ENCODE data around the gene USP17L12.
"Not testable (repeated sequence)": the region's sequence is repeated elsewhere in the genome, so short reads cannot be mapped to it uniquely, and the experiment has no call there.

USP17L12 gene, protein sequence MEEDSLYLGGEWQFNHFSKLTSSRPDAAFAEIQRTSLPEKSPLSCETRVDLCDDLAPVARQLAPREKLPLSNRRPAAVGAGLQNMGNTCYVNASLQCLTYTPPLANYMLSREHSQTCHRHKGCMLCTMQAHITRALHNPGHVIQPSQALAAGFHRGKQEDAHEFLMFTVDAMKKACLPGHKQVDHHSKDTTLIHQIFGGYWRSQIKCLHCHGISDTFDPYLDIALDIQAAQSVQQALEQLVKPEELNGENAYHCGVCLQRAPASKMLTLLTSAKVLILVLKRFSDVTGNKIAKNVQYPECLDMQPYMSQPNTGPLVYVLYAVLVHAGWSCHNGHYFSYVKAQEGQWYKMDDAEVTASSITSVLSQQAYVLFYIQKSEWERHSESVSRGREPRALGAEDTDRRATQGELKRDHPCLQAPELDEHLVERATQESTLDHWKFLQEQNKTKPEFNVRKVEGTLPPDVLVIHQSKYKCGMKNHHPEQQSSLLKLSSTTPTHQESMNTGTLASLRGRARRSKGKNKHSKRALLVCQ

DNA sequence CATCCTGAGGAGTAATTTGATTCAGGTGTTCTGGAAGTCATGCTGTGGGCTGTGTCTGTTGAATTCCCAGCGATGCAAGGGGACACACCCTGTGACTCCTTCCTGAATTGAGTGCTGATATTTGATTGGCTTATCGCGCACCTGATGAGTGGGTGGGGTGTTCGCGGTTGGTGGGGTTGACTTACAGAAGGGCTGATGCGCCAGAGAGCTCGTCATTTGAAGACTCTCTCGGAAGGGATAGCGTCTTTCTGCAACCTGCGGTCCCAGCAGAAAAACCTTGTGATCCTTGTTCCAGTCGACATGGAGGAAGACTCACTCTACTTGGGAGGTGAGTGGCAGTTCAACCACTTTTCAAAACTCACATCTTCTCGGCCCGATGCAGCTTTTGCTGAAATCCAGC is at the start of gene USP17L12:
USP17L12 (plus strand) TSS at position 301 of the 400 bp plus-strand sequence; CDS start at position 301, 0 bp downstream.
- in situ Hi-C loops (cut with HindIII; ENCODE audit: low sequenced_read_pairs), result not testable (repeated sequence)

DNA sequence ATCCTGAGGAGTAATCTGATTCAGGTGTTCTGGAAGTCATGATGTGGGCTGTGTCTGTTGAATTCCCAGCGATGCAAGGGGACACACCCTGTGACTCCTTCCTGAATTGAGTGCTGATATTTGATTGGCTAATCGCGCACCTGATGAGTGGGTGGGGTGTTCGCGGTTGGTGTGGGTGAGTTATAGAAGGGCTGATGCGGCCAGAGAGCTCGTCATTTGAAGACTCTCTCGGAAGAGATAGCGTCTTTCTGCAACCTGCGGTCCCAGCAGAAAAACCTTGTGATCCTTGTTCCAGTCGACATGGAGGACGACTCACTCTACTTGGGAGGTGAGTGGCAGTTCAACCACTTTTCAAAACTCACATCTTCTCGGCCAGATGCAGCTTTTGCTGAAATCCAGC is 9.6 kb upstream of the USP17L12 start, which contains the start of gene USP17L10:
USP17L10 (plus strand) TSS at position 301 of the 400 bp plus-strand sequence; CDS start at position 301, 0 bp downstream.
- in situ Hi-C loops (cut with HindIII; ENCODE audit: low sequenced_read_pairs), result not testable (repeated sequence)

DNA sequence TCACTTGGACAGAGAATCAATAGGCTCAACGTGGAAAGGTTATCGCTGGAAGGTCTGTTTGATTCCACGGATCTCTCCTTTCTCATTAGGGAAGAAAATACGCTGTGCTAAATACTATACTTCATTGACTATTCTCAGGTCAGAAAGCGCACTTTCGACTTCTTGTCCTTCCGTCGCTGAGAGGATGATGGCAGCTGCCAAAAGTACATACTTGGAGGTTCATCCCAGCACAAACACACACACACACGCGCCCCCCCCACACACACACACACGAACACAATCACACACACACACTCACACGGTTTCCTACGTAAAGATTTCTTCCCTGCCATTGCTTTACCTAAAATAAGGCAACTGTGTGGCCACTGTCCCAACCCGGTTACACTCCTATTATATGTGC is 5.3 kb upstream of the USP17L12 start:
- in situ Hi-C loops (cut with HindIII; ENCODE audit: low sequenced_read_pairs), result not testable (repeated sequence)

DNA sequence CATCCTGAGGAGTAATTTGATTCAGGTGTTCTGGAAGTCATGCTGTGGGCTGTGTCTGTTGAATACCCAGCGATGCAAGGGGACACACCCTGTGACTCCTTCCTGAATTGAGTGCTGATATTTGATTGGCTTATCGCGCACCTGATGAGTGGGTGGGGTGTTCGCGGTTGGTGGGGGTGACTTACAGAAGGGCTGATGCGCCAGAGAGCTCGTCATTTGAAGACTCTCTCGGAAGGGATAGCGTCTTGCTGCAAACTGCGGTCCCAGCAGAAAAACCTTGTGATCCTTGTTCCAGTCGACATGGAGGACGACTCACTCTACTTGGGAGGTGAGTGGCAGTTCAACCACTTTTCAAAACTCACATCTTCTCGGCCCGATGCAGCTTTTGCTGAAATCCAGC is 4.8 kb upstream of the USP17L12 start, which contains the start of gene USP17L11:
USP17L11 (plus strand) TSS at position 301 of the 400 bp plus-strand sequence; CDS start at position 301, 0 bp downstream.
- in situ Hi-C loops (cut with HindIII; ENCODE audit: low sequenced_read_pairs), result not testable (repeated sequence)

DNA sequence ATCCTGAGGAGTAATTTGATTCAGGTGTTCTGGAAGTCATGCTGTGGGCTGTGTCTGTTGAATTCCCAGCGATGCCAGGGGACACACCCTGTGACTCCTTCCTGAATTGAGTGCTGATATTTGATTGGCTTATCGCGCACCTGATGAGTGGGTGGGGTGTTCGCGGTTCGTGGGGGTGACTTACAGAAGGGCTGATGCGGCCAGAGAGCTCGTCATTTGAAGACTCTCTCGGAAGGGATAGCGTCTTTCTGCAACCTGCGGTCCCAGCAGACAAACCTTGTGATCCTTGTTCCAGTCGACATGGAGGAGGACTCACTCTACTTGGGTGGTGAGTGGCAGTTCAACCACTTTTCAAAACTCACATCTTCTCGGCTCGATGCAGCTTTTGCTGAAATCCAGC is 4.6 kb downstream of the USP17L12 start, which contains the start of gene USP17L13:
USP17L13 (plus strand) TSS at position 301 of the 400 bp plus-strand sequence; CDS start at position 301, 0 bp downstream.
- in situ Hi-C loops (cut with HindIII; ENCODE audit: low sequenced_read_pairs), result not testable (repeated sequence)

DNA sequence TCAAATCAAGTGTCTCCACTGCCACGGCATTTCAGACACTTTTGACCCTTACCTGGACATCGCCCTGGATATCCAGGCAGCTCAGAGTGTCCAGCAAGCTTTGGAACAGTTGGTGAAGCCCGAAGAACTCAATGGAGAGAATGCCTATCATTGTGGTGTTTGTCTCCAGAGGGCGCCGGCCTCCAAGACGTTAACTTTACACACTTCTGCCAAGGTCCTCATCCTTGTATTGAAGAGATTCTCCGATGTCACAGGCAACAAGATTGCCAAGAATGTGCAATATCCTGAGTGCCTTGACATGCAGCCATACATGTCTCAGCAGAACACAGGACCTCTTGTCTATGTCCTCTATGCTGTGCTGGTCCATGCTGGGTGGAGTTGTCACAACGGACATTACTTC is 10.3 kb downstream of the USP17L12 start:
- in situ Hi-C loops (cut with HindIII; ENCODE audit: low sequenced_read_pairs), result not testable (repeated sequence)

DNA sequence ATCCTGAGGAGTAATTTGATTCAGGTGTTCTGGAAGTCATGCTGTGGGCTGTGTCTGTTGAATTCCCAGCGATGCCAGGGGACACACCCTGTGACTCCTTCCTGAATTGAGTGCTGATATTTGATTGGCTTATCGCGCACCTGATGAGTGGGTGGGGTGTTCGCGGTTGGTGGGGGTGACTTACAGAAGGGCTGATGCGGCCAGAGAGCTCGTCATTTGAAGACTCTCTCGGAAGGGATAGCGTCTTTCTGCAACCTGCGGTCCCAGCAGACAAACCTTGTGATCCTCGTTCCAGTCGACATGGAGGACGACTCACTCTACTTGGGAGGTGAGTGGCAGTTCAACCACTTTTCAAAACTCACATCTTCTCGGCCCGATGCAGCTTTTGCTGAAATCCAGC is 14.1 kb downstream of the USP17L12 start, which contains the start of gene USP17L15:
USP17L15 (plus strand) TSS at position 301 of the 400 bp plus-strand sequence; CDS start at position 301, 0 bp downstream.
- in situ Hi-C loops (cut with HindIII; ENCODE audit: low sequenced_read_pairs), result not testable (repeated sequence)

DNA sequence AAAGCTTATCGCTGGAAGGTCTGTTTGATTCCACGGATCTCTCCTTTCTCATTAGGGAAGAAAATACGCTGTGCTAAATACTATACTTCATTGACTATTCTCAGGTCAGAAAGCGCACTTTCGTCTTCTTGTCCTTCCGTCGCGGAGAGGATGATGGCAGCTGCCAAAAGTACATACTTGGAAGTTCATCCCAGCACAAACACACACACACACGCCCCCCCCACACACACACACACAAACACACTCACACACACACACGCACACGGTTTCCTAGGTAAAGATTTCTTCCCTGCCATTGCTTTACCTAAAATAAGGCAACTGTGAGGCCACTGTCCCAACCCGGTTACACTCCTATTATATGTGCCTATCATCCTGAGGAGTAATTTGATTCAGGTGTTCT is 18.5 kb downstream of the USP17L12 start:
- in situ Hi-C loops (cut with HindIII; ENCODE audit: low sequenced_read_pairs), result not testable (repeated sequence)

DNA sequence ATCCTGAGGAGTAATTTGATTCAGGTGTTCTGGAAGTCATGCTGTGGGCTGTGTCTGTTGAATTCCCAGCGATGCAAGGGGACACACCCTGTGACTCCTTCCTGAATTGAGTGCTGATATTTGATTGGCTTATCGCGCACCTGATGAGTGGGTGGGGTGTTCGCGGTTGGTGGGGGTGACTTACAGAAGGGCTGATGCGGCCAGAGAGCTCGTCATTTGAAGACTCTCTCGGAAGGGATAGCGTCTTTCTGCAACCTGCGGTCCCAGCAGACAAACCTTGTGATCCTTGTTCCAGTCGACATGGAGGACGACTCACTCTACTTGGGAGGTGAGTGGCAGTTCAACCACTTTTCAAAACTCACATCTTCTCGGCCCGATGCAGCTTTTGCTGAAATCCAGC is 23.6 kb downstream of the USP17L12 start, which contains the start of gene USP17L17:
USP17L17 (plus strand) TSS at position 301 of the 400 bp plus-strand sequence; CDS start at position 301, 0 bp downstream.
- in situ Hi-C loops (cut with HindIII; ENCODE audit: low sequenced_read_pairs), result not testable (repeated sequence)

DNA sequence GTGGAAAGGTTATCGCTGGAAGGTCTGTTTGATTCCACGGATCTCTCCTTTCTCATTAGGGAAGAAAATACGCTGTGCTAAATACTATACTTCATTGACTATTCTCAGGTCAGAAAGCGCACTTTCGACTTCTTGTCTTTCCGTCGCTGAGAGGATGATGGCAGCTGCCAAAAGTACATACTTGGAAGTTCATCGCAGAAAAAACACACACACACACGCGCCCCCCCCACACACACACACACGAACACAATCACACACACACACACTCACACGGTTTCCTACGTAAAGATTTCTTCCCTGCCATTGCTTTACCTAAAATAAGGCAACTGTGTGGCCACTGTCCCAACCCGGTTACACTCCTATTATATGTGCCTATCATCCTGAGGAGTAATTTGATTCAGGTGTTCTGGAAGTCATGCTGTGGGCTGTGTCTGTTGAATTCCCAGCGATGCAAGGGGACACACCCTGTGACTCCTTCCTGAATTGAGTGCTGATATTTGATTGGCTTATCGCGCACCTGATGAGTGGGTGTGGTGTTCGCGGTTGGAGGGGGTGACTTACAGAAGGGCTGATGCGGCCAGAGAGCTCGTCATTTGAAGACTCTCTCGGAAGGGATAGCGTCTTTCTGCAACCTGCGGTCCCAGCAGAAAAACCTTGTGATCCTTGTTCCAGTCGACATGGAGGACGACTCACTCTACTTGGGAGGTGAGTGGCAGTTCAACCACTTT is 28.2 kb downstream of the USP17L12 start, which contains the start of gene USP17L18:
USP17L18 (plus strand) TSS at position 678 of the 728 bp plus-strand sequence; CDS start at position 678, 0 bp downstream.
- in situ Hi-C loops (cut with HindIII; ENCODE audit: low sequenced_read_pairs), result not testable (repeated sequence)

DNA sequence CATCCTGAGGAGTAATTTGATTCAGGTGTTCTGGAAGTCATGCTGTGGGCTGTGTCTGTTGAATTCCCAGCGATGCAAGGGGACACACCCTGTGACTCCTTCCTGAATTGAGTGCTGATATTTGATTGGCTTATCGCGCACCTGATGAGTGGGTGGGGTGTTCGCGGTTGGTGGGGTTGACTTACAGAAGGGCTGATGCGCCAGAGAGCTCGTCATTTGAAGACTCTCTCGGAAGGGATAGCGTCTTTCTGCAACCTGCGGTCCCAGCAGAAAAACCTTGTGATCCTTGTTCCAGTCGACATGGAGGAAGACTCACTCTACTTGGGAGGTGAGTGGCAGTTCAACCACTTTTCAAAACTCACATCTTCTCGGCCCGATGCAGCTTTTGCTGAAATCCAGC is 33.1 kb downstream of the USP17L12 start, which contains the start of gene USP17L19:
USP17L19 (plus strand) TSS at position 301 of the 400 bp plus-strand sequence; CDS start at position 301, 0 bp downstream.
- in situ Hi-C loops (cut with HindIII; ENCODE audit: low sequenced_read_pairs), result not testable (repeated sequence)

DNA sequence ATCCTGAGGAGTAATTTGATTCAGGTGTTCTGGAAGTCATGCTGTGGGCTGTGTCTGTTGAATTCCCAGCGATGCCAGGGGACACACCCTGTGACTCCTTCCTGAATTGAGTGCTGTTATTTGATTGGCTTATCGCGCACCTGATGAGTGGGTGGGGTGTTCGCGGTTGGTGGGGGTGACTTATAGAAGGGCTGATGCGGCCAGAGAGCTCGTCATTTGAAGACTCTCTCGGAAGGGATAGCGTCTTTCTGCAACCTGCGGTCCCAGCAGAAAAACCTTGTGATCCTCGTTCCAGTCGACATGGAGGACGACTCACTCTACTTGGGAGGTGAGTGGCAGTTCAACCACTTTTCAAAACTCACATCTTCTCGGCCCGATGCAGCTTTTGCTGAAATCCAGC is 37.9 kb downstream of the USP17L12 start, which contains the start of gene USP17L20:
USP17L20 (plus strand) TSS at position 301 of the 400 bp plus-strand sequence; CDS start at position 301, 0 bp downstream.
- in situ Hi-C loops (cut with HindIII; ENCODE audit: low sequenced_read_pairs), result not testable (repeated sequence)

DNA sequence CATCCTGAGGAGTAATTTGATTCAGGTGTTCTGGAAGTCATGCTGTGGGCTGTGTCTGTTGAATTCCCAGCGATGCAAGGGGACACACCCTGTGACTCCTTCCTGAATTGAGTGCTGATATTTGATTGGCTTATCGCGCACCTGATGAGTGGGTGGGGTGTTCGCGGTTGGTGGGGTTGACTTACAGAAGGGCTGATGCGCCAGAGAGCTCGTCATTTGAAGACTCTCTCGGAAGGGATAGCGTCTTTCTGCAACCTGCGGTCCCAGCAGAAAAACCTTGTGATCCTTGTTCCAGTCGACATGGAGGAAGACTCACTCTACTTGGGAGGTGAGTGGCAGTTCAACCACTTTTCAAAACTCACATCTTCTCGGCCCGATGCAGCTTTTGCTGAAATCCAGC is 42.6 kb downstream of the USP17L12 start, which contains the start of gene USP17L21:
USP17L21 (plus strand) TSS at position 301 of the 400 bp plus-strand sequence; CDS start at position 301, 0 bp downstream.
- in situ Hi-C loops (cut with HindIII; ENCODE audit: low sequenced_read_pairs), result not testable (repeated sequence)

DNA sequence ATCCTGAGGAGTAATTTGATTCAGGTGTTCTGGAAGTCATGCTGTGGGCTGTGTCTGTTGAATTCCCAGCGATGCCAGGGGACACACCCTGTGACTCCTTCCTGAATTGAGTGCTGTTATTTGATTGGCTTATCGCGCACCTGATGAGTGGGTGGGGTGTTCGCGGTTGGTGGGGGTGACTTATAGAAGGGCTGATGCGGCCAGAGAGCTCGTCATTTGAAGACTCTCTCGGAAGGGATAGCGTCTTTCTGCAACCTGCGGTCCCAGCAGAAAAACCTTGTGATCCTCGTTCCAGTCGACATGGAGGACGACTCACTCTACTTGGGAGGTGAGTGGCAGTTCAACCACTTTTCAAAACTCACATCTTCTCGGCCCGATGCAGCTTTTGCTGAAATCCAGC is 47.4 kb downstream of the USP17L12 start, which contains the start of gene USP17L22:
USP17L22 (plus strand) TSS at position 301 of the 400 bp plus-strand sequence; CDS start at position 301, 0 bp downstream.
- in situ Hi-C loops (cut with HindIII; ENCODE audit: low sequenced_read_pairs), result not testable (repeated sequence)

Measured in DLD1 (cell line).